Suprapubic skin (tissue), 4 donors: ENCODE data around the gene TMEM52. TPM values are rescaled to one million over a fixed set of nuclear protein-coding genes. Genes with fewer than 3 reads are reported as not detected.

ENCODE experiments used
- DNase-seq, 2 donors: peaks; one replicate each; pipeline ENCODE4 v3.0.0-alpha.2; 2019; ENCODE audit warnings: low spot score in 2 of 2
- H3K27ac ChIP-seq: fragments of 200-600 bp; sonication (generic); one replicate; pipeline ENCODE4 v1.5.1; 2019
- H3K27me3 ChIP-seq: fragments of 200-600 bp; sonication (generic); one replicate; pipeline ENCODE4 v1.5.1; 2019
- H3K36me3 ChIP-seq: fragments of 200-600 bp; sonication (generic); one replicate; pipeline ENCODE4 v1.5.1; 2019
- H3K4me1 ChIP-seq: fragments of 200-600 bp; sonication (generic); one replicate; pipeline ENCODE4 v1.5.1; 2019
- H3K4me3 ChIP-seq: fragments of 200-600 bp; sonication (generic); one replicate; pipeline ENCODE4 v1.5.1; 2019; ENCODE audit warnings: mild to moderate bottlenecking
- H3K9me3 ChIP-seq: fragments of 200-600 bp; sonication (generic); one replicate; pipeline ENCODE4 v1.5.1; 2019
- CTCF ChIP-seq, 2 donors: fragments of 200-600 bp in 1 of 2; fragments of 450-650 bp in 1 of 2; sonication (generic) in 1 of 2; IDR thresholded peaks; one replicate each; pipeline ENCODE4 v1.5.1; 2016 to 2019; ENCODE audit warnings: antibody characterized with exemption in 2 of 2, mild to moderate bottlenecking in 1 of 2, moderate library complexity in 1 of 2
- EP300 ChIP-seq: sonication (generic); formaldehyde crosslinking; IDR thresholded peaks from one replicate; pipeline ENCODE4 v1.6.1; 2017; ENCODE audit warnings: antibody characterized with exemption
- POLR2A ChIP-seq, 2 donors: fragments of 450-650 bp; IDR thresholded peaks; one replicate each; pipeline ENCODE4 v1.6.1; 2017; ENCODE audit warnings: antibody characterized with exemption in 2 of 2, mild to moderate bottlenecking in 2 of 2, moderate library complexity in 2 of 2
- POLR2AphosphoS5 ChIP-seq, 3 donors: sonication (generic); formaldehyde crosslinking; IDR thresholded peaks; one replicate each; pipeline ENCODE4 v1.6.1; 2017; ENCODE audit warnings: antibody characterized with exemption in 3 of 3
- WGBS: methylation state at CpG from one replicate; pipeline ENCODE4 v1.1.5; 2018; 5-methylcytosine and 5-hydroxymethylcytosine counted together
- total RNA-seq, 4 donors: library from RNA; depleted of rRNA; stranded (reverse); fragments of >200 nt; gene quantifications; one replicate each; pipeline ENCODE4 v1.1.0, GENCODE V29; 2016

The TMEM52 gene
- total RNA-seq, 4 donors from 2014 or later: 2.2 to 6.0 (median 4.5) TPM

- WGBS: 61% methylated on average over 4 of the region's 14 CpGs
- H3K36me3 ChIP-seq: no peaks in the 10 kb centered on the region
- no peak overlapping the region for H3K4me3 ChIP-seq
- H3K27ac ChIP-seq: no peak overlapping the region
- peaks cover 4% of the 10 kb centered on the region for H3K27me3 ChIP-seq
- no peaks in the 10 kb centered on the region for H3K9me3 ChIP-seq
- DNase-seq: no peak
- H3K4me1 ChIP-seq: peaks cover 25% of the 10 kb centered on the region
- no peak for TF ChIP-seq POLR2AphosphoS5 (IDR thresholded peaks at IDR 0.05)
- TF ChIP-seq EP300: no peak
- TF ChIP-seq POLR2A (IDR thresholded peaks at IDR 0.05): no peak
- no peak for TF ChIP-seq CTCF (IDR thresholded peaks at IDR 0.05)
These were observed 28.4 kb upstream of the TMEM52 start for GRCh38 chr1:1947493-1947892.

DNA sequence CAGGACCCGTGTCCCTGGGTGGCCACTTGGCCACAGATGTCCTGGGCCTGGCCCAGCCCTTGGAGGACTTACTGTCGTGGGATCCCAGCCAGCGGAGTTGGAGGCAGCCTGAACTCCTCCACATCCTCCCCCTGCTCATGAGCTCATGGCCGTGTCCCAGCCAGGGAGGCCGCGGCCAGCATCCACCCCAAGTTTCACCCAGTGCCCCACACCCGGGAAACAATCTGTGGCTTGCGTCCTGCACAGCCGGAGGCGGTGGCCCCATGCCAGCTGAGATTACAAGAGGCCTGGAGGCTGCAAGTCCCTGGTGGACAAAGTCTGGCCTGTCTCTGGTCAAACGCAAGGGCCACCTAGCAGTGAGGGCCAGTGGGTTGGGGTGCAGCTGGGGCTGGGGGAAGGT is 27.5 kb upstream of the TMEM52 start:
- H3K4me3 ChIP-seq: no peak overlapping the region
- WGBS: 20% methylated on average over 1 of the region's 11 CpGs
- no peak overlapping the region for H3K27ac ChIP-seq
- no peaks in the 10 kb centered on the region for H3K9me3 ChIP-seq
- H3K27me3 ChIP-seq: peaks cover 13% of the 10 kb centered on the region
- H3K36me3 ChIP-seq: no peaks in the 10 kb centered on the region
- H3K4me1 ChIP-seq: peaks cover 26% of the 10 kb centered on the region
- no peak for DNase-seq
- TF ChIP-seq EP300 (no peak), POLR2AphosphoS5 (IDR thresholded peaks at IDR 0.05) (no peak), CTCF (IDR thresholded peaks at IDR 0.05) (no peak), POLR2A (IDR thresholded peaks at IDR 0.05) (no peak)

DNA sequence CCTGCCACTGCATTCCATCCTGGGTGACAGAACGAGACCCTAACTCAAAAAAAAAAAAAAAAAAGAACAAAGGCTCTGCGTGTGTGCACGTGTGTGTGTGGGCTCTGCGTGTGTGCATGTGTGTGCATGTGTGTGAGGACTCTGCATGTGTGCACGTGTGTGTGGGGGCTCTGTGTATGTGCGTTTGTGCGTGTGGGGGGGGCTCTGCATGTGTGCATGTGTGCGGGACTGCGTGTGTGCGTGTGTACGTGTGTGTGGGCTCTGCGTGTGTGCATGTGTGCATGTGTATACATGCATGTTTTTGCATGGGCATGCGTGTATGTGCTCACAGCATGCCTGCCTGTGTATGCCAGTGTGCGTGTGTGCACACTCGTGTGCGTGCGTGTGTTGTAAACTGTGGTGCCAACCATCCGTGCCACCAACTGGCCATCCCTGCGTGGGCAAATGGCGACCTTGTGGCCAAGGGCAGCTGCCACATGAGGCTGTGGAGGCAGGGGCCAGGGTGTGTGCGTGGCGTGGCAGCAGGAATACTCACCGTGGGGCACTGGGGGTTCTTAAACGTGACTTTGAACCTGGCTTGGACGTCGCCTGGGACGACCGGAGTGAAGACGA is 26.8 kb upstream of the TMEM52 start:
- Histone ChIP-seq H3K27ac (no peak overlapping the region), H3K4me3 (no peak overlapping the region), H3K4me1 (peaks cover 26% of the 10 kb centered on the region), H3K9me3 (no peaks in the 10 kb centered on the region), H3K36me3 (no peaks in the 10 kb centered on the region), H3K27me3 (peaks cover 18% of the 10 kb centered on the region)
- WGBS: 83% methylated on average over 26 of the region's 29 CpGs
- no peak for DNase-seq
- TF ChIP-seq POLR2A (IDR thresholded peaks at IDR 0.05): no peak
- no peak for TF ChIP-seq CTCF (IDR thresholded peaks at IDR 0.05)
- TF ChIP-seq EP300: no peak
- TF ChIP-seq POLR2AphosphoS5 (IDR thresholded peaks at IDR 0.05): no peak

GRCh38 chr1:1943834-1944570 is 24.9 kb upstream of the TMEM52 start:
- Histone ChIP-seq H3K4me3 (no peak overlapping the region), H3K4me1 (peaks cover 26% of the 10 kb centered on the region), H3K27me3 (peaks cover 36% of the 10 kb centered on the region), H3K9me3 (no peaks in the 10 kb centered on the region), H3K36me3 (no peaks in the 10 kb centered on the region), H3K27ac (no peak overlapping the region)
- WGBS: 12% methylated on average over 21 of the region's 37 CpGs
- TF ChIP-seq POLR2AphosphoS5 (IDR thresholded peaks at IDR 0.05) (no peak), EP300 (no peak), POLR2A (IDR thresholded peaks at IDR 0.05) (no peak), CTCF (IDR thresholded peaks at IDR 0.05) (peak; percentile 40 to 88)
- DNase-seq: no peak
